GM21786 (cell line): ENCODE results near the gene RGS5.
"Not testable (repeated sequence)": the region's sequence is repeated elsewhere in the genome, so short reads cannot be mapped to it uniquely, and the experiment has no call there.

Experiments used
- ATAC-seq: cut with Tn5 transposase; IDR thresholded peaks from one replicate; pipeline ENCODE4 v1.9.1; 2021; ENCODE audit not compliant: unreplicated experiment

RGS5 gene

GRCh38 chr1:163202833-163203451 lies at the start of gene RGS5:
TSS of gene RGS5 (minus strand) at chr1:163202916. CDS start at chr1:163202835, 81 bp downstream.
- no peak for ATAC-seq

- ATAC-seq = no peak
These were observed 47.8 kb upstream of the RGS5 start for GRCh38 chr1:163250382-163250974.

- ATAC-seq = no peak
These were observed 45.3 kb upstream of the RGS5 start for GRCh38 chr1:163248064-163248463.

- not testable (repeated sequence) for ATAC-seq
These were observed 41.9 kb upstream of the RGS5 start for GRCh38 chr1:163244648-163245047.

GRCh38 chr1:163241746-163242145 lies 39.0 kb upstream of the RGS5 start:
- ATAC-seq = no peak

GRCh38 chr1:163240705-163241104 lies 38.0 kb upstream of the RGS5 start:
- no peak for ATAC-seq

GRCh38 chr1:163233643-163234042 lies 30.9 kb upstream of the RGS5 start:
- ATAC-seq = not testable (repeated sequence)

GRCh38 chr1:163231385-163231784 lies 28.7 kb upstream of the RGS5 start:
- no peak for ATAC-seq

GRCh38 chr1:163230827-163231226 lies 28.1 kb upstream of the RGS5 start:
- ATAC-seq = no peak

GRCh38 chr1:163228271-163228670 lies 25.6 kb upstream of the RGS5 start:
- not testable (repeated sequence) for ATAC-seq

- no peak for ATAC-seq
These were observed 24.4 kb upstream of the RGS5 start for GRCh38 chr1:163227126-163227525.

GRCh38 chr1:163213626-163214025 lies 10.9 kb upstream of the RGS5 start:
- ATAC-seq = no peak

GRCh38 chr1:163211667-163212066 lies 9.0 kb upstream of the RGS5 start:
- ATAC-seq = no peak

GRCh38 chr1:163205513-163205912 lies 2.8 kb upstream of the RGS5 start:
- ATAC-seq = no peak

- no peak for ATAC-seq
These were observed 845 bp upstream of the RGS5 start for GRCh38 chr1:163203561-163203960.

GRCh38 chr1:163201906-163202305 lies 810 bp downstream of the RGS5 start:
- ATAC-seq = no peak

GRCh38 chr1:163197022-163197421 lies 5.7 kb downstream of the RGS5 start:
- ATAC-seq = no peak

GRCh38 chr1:163196449-163196787 lies 6.3 kb downstream of the RGS5 start:
- ATAC-seq = no peak

GRCh38 chr1:163195728-163196448 lies 6.8 kb downstream of the RGS5 start:
- no peak for ATAC-seq

GRCh38 chr1:163191301-163191700 lies 11.4 kb downstream of the RGS5 start:
- no peak for ATAC-seq

GRCh38 chr1:163188947-163189346 lies 13.8 kb downstream of the RGS5 start:
- ATAC-seq = no peak

GRCh38 chr1:163187849-163188248 lies 14.9 kb downstream of the RGS5 start:
- ATAC-seq = no peak
